Posterior vena cava (tissue), 2 donors: ENCODE measurements around the gene MEPCE. TPM values are rescaled to one million over a fixed set of nuclear protein-coding genes. Genes with fewer than 3 reads are reported as not detected.
"Not testable (repeated sequence)": the region's sequence is repeated elsewhere in the genome, so short reads cannot be mapped to it uniquely, and the experiment has no call there.

ENCODE experiments used
- DNase-seq: peaks from one replicate; pipeline ENCODE4 v3.0.0-alpha.2; 2020; ENCODE audit warnings: low spot score
- intact Hi-C, 2 donors: fragments of 100-400 bp; cut with DNase I; formaldehyde crosslinking; loops; one replicate each; pipeline versions ENCODE4 v1.14.1 to v1.14.2; 2022 to 2023
- total RNA-seq, 2 donors: library from RNA; stranded (reverse); fragmentation: NEBNext Ultra II Directional; extraction: Animal tissue kit (Norgen Biotek cat#: 25700); gene quantifications; one replicate each; pipeline ENCODE4 v1.2.1, GENCODE V29; 2021
- donor health status: DM: yes; HTN: yes; CAD: no.
- donor health status: DM: yes; HTN: yes; CAD: no.

Gene MEPCE
- total RNA-seq, 2 donors from 2014 or later: 19.8 to 21.8 TPM

DNA sequence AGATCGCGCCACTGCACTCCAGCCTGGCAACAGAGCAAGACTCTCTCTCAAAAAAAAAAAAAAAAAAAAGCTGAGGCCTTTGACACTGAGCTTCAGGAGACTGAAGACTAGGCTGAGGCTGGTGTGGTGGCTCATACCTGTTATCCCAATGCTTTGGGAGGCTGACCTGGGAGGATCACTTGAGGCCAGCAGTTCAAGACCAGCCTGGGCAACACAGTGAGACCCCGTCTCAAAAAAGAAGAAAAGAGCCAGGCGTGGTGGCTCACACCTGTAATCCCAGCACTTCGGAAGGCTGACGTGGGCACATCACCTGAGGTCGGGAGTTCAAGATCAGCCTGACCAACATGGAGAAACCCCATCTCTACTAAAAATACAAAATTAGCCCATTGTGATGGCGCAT is 17.7 kb downstream of the MEPCE start:
- intact Hi-C loops, DNase-seq: not testable (repeated sequence)

DNA sequence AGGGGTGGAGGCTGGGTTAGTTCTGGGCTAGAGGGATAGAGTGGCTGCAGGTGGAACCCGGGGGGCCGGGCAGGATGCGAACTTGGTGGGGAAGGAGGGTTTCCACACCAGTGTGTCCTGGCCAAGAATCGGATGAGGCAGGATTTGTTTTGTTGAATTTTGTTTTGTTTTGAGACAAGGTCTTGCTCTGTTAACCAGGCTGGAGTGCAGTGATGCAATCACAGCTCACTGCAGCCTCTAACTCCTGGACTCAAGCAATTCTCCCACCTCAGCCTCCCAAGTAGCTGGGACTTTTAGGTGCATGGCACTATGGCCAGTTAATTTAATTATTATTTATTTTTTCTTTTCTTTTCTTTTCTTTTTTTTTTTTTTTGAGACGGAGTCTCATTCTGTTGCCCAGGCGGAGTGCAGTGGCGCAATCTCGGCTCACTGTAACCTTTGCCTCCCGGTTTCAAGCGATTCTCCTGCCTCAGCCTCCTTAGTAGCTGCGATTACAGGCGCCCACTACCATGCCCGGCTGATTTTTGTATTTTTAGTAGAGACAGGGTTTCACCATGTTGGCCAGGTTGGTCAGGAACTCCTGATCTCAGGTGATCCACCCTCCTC is 19.7 kb downstream of the MEPCE start:
- intact Hi-C loops: no loop called here
- DNase-seq: no peak

DNA sequence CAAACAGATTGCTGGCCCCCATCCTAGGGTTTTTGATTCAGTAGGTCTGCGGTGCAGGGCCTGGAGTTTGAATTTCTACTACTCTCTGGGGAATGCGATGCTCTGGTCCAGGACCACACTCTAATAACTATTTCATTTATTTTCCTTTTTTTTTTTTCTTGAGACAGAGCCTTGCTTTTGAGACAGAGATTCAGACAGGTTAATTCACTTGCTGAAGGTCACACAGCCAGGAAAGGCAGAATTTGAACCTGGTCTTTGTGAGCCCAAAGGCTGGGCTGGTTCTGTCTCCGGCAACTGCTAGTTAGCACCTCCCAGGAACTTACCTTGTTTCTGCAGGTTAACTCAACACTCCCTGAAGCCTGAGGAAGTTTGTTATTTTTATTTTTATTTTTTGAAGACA is 22.9 kb downstream of the MEPCE start:
- intact Hi-C loops: loop anchor here in 1 of 2 donors (2.0 kb wide), 1 partner anchor 56 kb away; no protein-coding TSS in a partner anchor
- DNase-seq: no peak

DNA sequence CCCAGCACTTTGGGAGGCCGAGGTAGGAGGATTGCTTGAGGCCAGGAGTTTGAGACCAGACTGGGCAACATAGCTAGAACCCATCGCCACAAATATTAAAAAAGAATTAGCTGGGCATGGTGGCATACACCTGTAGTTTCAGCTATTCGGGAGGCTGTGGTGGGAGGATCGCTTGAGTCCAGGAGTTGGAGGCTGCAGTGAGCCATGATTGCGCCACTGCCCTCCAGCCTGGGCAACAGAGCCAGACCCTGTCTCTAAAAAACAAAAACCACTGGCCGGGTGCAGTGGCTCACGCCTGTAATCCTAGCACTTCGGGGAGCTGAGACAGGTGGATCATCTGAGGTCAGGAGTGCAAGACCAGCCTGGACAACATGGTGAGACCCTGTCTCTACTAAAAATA is 24.2 kb downstream of the MEPCE start:
- DNase-seq: not testable (repeated sequence)
- intact Hi-C loops: loop anchor here in 1 of 2 donors (2.0 kb wide), 1 partner anchor 57 kb away; no protein-coding TSS in a partner anchor

DNA sequence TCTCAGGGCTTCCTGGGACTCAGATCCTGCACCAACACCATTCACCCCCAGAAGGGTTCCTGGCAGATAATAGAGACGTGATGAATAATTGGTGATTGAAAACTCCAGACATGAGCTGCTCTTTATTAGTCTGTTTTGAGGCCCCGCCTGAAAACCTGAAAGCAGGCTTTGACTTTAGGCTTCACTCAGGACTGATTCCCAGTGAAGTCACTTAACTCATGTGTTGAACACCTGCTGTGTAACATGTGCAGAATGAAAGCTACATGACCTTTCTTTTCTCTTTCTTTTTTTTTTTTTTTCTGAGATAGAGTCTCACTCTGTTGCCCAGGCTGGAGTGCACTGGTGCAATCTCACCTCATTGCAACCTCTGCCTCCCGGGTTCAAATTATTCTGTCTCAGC is 25.6 kb downstream of the MEPCE start:
- intact Hi-C loops: no loop called here
- no peak for DNase-seq

DNA sequence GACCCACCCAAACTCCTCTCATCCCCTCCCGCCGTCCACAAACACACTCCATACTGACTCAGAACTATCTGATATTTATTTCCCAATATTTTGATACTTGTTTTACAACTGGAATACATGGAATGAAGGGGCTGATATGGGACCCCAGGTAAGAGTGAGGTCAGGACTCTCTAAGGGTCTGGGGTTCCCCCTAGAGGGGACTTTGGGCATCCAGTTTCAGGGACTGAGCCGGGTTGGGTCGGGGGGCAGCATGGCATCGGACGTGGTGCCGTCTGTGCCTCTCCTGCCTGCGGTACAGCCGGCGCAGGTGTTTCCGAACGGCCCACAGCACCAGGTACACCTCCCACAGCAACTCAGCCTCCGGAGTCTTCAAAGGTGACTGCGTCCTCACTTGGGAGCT is 26.9 kb downstream of the MEPCE start:
- intact Hi-C loops: no loop called here
- DNase-seq: no peak

DNA sequence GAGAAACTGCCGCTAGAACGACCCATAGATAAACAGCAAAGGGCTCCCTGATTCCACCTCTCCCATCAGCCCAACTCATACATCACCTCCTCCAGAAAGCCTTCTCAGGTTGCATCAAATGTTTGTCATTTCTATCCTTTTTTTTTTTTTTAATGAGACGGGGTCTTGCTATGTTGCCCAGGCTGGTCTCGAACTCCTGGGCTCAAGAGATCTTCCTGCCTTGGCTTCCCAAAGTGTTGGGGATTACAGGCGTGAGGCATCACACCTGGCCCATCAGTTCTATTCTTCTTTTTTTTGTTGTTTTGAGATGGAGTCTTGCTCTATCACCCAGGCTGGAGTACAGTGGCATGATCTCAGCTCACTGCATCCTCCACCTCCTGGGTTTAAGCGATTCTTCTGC is 27.4 kb downstream of the MEPCE start:
- intact Hi-C loops: no loop called here
- no peak for DNase-seq

DNA sequence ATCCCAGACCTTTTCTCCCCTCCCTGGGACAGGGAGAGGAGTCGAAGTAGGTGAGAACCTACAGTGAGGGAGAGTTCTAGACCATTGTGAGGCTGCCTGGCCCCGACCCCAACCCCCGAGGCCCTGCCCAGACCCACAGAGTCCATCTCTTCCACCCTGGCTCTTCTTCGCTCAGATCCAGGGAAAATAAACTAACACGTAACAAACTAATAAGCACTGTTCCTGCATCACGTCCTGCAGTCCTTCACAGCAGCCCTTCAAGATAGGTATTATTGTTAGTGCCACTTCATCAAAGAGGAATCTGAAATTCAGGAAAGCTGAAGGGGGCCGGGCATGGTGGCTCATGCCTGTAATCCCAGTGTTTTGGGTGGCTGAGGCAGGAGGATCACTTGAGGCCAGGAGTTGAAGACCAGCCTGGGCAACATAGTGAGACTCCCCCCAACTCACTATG is 34.6 kb downstream of the MEPCE start, which contains the start of gene SPACDR:
TSS of gene SPACDR (minus strand) at position 51 of the 451 bp plus-strand sequence. CDS start 235 bp downstream, outside the sequence.
- no peak for DNase-seq
- intact Hi-C loops: loop anchor here in 1 of 2 donors (5.0 kb wide), 1 partner anchor 93 kb away; no protein-coding TSS in a partner anchor

DNA sequence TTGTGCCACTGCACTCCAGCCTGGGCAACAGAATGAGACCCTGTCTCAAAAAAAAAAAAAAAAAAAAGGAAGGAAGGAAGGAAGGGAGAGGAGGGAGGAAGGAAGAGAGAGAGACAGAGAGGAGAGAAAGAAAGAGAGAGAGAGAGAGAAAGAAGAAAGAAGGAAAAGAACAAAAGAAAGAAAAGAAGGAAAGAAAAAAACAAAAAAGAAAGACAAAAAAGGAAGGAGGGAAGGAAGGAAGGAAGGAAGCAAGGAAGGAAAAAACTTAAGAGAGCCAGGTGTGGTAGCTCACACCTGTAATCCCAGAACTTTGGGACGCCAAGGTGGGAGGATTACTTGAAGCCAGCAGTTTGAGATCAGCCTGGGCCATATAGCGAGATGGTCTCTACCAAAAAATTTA is 35.2 kb downstream of the MEPCE start:
- intact Hi-C loops: loop anchor here (5.0 kb wide), 2 partner anchors 93 to 98 kb away; no protein-coding TSS in a partner anchor
- DNase-seq: no peak

DNA sequence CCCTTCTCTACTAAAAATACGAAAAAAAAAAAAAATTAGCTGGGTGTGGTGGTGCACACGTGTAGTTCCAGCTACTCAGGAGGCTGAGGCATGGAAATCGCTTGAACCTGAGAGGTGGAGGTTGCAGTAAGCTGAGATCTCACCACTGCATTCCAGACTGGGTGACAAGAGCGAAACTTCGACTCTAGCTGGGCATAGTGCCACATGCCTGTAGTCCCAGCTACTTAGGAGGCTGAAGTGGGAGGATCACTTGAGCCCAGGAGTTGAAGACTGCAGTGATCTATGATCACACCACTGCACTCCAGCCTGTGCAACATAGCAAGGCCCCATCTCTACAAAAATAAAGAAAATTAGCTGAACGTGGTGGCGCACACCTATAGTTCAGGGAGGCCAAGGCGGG is 35.7 kb downstream of the MEPCE start:
- no peak for DNase-seq
- intact Hi-C loops: loop anchor here in 1 of 2 donors (5.0 kb wide), 1 partner anchor 97 kb away; no protein-coding TSS in a partner anchor

DNA sequence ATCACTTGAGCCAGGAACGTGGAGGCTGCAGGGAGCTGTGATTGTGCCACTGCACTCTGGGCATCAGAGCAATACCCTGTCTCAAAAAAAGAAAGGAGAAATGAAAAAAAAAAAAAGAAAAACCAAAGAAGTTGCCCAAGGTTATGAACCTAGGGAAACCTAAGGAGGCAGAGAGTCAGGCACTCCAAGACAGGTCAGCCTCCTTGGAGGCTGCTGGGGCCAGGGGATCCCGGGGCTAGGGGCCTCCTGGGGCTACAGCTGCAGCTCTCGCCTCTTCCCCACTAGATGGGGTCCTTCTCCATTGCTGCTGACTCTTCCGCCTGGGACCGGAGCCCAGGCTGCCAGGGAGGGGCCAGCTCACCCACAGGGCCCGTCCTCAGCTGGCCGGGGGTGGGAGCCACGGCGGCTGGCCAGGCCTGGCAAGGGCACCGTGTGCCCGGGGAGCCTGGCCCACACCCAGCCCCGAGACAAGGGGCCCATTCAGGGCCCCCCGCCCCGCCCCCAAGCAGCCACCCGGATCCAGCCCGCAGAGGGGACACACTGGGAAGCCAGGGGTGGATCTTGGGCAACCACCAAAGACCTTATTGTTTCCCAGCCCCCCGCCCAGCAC is 36.2 kb downstream of the MEPCE start:
- intact Hi-C loops: loop anchor here (2.0 to 5.0 kb wide), 2 partner anchors 17 to 96 kb away; partner anchors contain the start of gene NYAP1 (in 1 of the 2)
- peak; percentile 88 for DNase-seq

DNA sequence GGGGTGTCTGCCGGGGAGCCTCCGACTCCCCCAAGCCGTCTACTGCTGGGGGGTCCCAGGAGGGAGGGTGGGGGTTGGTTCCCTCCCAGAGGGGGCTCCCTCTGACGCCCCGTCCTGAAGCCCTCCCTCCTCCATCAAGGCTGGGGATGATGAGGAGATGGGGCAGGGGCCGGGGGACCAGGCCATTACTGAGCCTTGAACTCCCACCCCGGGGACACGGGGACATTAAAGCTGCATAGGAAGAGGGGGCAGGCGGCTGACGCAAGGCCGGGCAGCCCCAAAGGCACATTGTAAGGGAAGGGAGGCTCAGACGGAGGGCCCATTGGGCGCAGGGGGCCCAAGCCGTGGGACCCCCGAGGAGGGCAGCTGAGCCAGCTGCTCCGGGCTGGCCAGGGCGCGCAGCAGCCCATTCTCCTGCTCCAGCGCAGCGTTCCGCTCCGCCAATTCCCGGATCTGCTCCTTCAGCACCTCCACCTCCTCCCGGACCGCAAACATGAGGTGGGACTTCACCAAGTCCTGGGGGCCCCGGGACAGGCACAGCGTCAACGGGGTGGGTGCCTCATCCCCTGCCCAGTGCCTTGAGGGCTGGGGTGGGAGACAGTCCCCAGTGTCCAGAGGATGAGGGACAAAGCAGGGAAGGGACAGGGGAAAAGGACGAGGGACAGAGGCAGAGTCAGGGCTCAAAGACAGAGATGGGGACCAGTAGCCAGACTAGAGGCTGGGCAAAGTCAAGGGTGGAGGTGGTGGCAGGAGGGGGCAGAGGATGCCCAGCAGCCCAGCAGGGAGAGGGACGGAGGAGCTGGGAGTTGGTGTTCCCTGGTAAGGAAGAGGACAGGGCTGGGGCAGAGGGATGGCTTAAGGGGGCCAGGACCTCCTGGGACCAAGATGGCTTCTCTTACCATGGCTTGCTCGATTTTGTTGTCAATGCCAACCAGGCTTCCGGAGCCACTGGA is 37.3 kb downstream of the MEPCE start:
- DNase-seq: no peak
- intact Hi-C loops: loop anchor here (2.0 to 5.0 kb wide), 2 partner anchors 16 to 95 kb away; partner anchors contain the start of gene NYAP1 (in 1 of the 2)

DNA sequence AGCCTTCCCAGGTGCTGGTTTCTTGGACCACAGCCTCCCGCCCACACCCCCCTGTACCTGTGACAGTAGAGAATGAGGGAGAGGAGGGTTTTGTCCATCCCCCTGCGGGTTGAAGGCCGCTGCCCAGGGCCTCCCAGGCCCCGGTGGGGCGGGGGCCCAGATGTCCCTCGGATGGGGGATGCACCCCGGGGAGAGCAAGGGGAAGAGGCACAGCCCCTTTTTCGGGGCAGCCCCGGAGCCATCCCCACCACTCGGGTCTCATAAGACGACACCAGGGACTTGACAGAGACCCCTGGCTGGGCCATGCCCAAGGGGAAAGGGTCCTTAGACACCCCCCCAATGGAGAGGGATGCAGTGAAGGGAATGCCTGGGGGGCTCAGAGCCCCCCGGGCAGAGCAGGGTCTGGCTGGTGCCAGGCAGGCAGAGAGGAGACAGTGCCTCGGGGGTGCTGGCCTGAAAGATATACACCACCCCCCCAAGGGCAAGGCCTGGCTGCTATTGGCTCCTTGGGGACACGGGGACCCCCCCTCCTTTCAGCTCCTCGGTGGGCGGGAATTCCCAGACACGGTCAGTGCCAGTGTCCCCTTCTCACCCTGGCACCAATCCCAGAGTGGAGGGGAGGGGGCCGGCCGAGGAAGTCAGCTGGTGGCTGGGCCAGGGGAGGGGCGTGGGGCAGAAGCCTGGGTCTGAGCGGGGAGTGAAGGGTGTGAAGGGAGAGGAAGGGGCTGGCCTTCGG is 38.2 kb downstream of the MEPCE start:
- DNase-seq: no peak
- intact Hi-C loops: loop anchor here (2.0 to 5.0 kb wide), 3 partner anchors 15 to 255 kb away; partner anchors contain the start of gene NYAP1 (in 1 of the 2)

DNA sequence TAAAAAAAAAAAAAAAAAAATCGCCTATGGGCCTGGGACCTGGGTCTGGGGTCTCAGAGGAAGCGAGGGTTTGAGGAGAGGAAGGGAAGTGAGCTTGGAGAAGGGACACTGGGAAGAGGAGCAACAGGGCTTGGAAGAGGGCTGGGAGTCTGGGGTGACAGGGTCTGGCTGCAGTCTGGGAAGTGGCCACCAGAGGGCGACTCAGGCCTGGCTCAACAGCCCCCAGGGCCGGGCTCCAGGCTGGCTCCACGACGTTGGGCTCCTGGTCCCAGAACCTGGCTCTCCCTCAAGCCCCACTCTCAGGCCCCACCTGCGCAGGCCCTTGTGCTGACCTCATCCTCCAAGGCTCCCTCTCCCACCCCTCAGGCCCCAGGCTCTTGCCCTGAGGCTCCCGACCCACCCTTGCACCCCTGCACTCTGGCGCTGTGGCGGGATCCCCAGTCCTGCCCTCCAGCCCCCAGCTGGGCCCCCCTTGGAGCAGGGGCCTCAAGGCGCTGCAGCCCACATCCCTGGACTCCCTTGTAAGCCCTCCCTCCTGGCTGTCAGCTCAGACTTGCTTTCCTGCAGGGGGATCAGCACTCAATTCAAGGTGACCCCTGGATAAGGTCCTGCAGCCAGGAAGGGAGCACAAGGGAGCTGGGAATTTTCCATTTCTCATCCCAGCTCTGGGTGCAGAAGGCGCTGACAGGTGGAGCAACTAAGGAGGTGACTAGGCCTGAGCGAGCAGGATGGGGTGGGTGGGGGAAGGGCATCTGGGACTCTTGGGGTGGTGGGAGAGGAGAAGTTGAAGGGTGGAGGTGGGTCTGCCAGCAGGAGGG is 39.8 kb downstream of the MEPCE start:
- DNase-seq: peak; percentile 95
- intact Hi-C loops: loop anchor here (2.0 to 5.0 kb wide), 3 partner anchors 93 to 253 kb away; no protein-coding TSS in a partner anchor

DNA sequence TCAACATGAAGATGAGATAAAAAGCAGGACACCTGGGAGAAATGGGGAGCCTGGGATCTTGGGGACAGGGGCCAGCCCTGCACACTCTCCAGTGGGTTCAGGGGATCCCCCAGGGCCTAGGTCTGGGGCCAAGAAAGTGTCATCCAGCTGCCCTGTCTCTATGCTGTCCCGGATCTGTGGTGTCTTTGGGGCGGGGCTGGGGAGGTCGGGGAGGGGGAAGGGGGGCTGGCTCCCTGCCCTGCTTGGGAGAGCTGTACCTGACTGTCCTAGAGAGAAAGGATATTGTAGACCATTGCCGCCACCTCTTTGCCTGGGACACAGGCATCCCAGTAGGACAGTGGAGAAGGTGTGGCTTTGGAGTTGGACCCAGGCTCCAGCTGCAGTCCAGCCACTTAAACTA is 41.4 kb downstream of the MEPCE start:
- intact Hi-C loops: loop anchor here in 1 of 2 donors (5.0 kb wide), 1 partner anchor 216 kb away; no protein-coding TSS in a partner anchor
- DNase-seq: no peak

DNA sequence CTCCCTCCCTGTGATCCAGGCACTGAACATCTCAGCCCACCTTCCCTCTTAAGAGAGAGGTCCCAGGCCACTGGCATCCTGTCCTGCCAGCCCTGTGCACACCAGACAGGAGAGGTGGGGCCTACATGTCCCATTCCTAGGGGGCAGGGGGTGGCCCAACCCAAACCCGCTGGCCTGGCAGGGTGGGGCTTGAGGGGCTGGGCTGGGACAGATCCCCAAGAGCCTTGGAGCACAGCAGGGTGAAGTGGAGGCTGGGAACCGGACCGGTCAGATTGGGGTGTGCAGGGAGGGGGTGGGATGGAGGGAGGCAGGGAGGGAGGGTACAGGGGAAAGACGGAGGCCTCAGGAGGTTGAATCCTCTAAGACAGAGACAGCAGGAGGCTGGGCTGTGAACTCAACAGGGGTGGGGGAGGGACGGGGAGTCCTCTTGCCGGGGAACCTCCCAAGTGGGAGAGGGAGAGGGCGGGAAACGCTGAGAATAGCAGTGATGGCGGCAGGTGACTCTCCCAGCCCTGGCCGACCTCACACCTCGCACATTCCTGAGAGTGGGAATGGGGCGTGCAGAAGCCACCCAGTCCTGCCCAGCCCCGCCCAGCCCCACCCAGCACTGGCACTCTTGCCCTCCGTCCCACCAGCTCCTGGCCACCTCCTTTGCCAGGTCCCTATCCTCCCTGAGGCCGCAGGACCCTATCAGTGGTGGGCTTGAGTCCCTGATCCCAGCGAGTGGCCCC is 42.7 kb downstream of the MEPCE start:
- intact Hi-C loops: loop anchor here (2.0 to 5.0 kb wide), 2 partner anchors 215 to 257 kb away; no protein-coding TSS in a partner anchor
- DNase-seq: no peak
